GM12891 (cell line): ENCODE results near the gene CD22.

Experiments
- DNase-seq: peaks from one replicate; pipeline ENCODE4 v3.0.0; 2011; ENCODE audit warnings: low spot score; ENCODE audit not compliant: insufficient read length
- FAIRE-seq: peaks from 2 replicates; lab custom pipeline; 2011; peaks lifted over from hg19 to GRCh38; lab: Jason Lieb, UNC
- PAX5 ChIP-seq: IDR thresholded peaks from 2 replicates; pipeline ENCODE4 v1.6.1; 2011; ENCODE audit warnings: low read length, moderate library complexity, mild to moderate bottlenecking; ENCODE audit not compliant: insufficient read depth, severe bottlenecking
- POLR2A ChIP-seq: IDR thresholded peaks from 2 replicates; pipeline ENCODE4 v1.6.1; 2011; ENCODE audit warnings: low read depth, low read length, control low read depth
- POLR2AphosphoS5 ChIP-seq: IDR thresholded peaks from 2 replicates; pipeline ENCODE4 v1.6.1; 2011; ENCODE audit warnings: low read depth, low read length, control low read depth
- POU2F2 ChIP-seq: IDR thresholded peaks from 2 replicates; pipeline ENCODE4 v1.6.1; 2011; ENCODE audit warnings: low read depth, mild to moderate bottlenecking, control low read depth, low read length, moderate library complexity
- SPI1 ChIP-seq: IDR thresholded peaks from 2 replicates; pipeline ENCODE4 v1.6.1; 2011; ENCODE audit warnings: low read depth, low read length, control low read depth
- TAF1 ChIP-seq: IDR thresholded peaks from 2 replicates; pipeline ENCODE4 v1.6.1; 2011; ENCODE audit warnings: low read depth, low read length, control low read depth

Gene CD22

GRCh38 chr19:35301961-35302360, 27.0 kb upstream of the CD22 start:
- FAIRE-seq (no peak), DNase-seq (no peak)
- TF ChIP-seq POLR2AphosphoS5: no peak
- no peak for TF ChIP-seq TAF1
- no peak for TF ChIP-seq POU2F2
- no peak for TF ChIP-seq POLR2A
- no peak for TF ChIP-seq PAX5
- no peak for TF ChIP-seq SPI1

- no peak for TF ChIP-seq POU2F2
- TF ChIP-seq POLR2AphosphoS5: no peak
- no peak for TF ChIP-seq SPI1
- no peak for TF ChIP-seq POLR2A
- TF ChIP-seq PAX5: no peak
- TF ChIP-seq TAF1: no peak
- no peak for FAIRE-seq
- DNase-seq: no peak
These were observed 26.5 kb upstream of the CD22 start for GRCh38 chr19:35302446-35302845.

GRCh38 chr19:35303357-35303915, 25.6 kb upstream of the CD22 start:
- FAIRE-seq (no peak), DNase-seq (no peak)
- TF ChIP-seq POLR2AphosphoS5: no peak
- no peak for TF ChIP-seq PAX5
- no peak for TF ChIP-seq POLR2A
- no peak for TF ChIP-seq POU2F2
- TF ChIP-seq TAF1: no peak
- TF ChIP-seq SPI1: no peak

GRCh38 chr19:35304036-35304435, 25.0 kb upstream of the CD22 start:
- no peak for TF ChIP-seq POLR2A
- no peak for TF ChIP-seq POU2F2
- TF ChIP-seq POLR2AphosphoS5: no peak
- no peak for TF ChIP-seq SPI1
- DNase-seq: no peak
- no peak for FAIRE-seq

GRCh38 chr19:35305181-35305580, 23.8 kb upstream of the CD22 start:
- TF ChIP-seq POLR2A: no peak
- no peak for TF ChIP-seq SPI1
- TF ChIP-seq POLR2AphosphoS5: no peak
- TF ChIP-seq TAF1: no peak
- TF ChIP-seq POU2F2: no peak
- TF ChIP-seq PAX5: no peak
- no peak for DNase-seq
- peak; percentile 82 for FAIRE-seq

GRCh38 chr19:35306473-35307246, 22.3 kb upstream of the CD22 start:
- DNase-seq (no peak), FAIRE-seq (peak; percentile 50)
- TF ChIP-seq SPI1 (no peak), POLR2A (no peak), PAX5 (no peak), POLR2AphosphoS5 (no peak), TAF1 (no peak), POU2F2 (no peak)

- TF ChIP-seq TAF1 (no peak), PAX5 (no peak), POU2F2 (no peak), POLR2AphosphoS5 (no peak), SPI1 (no peak), POLR2A (no peak)
- no peak for DNase-seq
- no peak for FAIRE-seq
These were observed 21.1 kb upstream of the CD22 start for GRCh38 chr19:35307931-35308330.

- TF ChIP-seq POLR2A (no peak), SPI1 (no peak), POU2F2 (no peak), PAX5 (no peak)
- no peak for DNase-seq
- no peak for FAIRE-seq
These were observed 20.1 kb upstream of the CD22 start for GRCh38 chr19:35308910-35309309.

- TF ChIP-seq POLR2A (no peak), SPI1 (no peak), PAX5 (no peak), POLR2AphosphoS5 (no peak), POU2F2 (no peak), TAF1 (no peak)
- FAIRE-seq: no peak
- DNase-seq: no peak
These were observed 19.3 kb upstream of the CD22 start for GRCh38 chr19:35309481-35310279.

GRCh38 chr19:35310331-35310730, 18.7 kb upstream of the CD22 start:
- DNase-seq (no peak), FAIRE-seq (no peak)
- no peak for TF ChIP-seq PAX5
- TF ChIP-seq POU2F2: no peak
- no peak for TF ChIP-seq TAF1
- TF ChIP-seq SPI1: no peak
- no peak for TF ChIP-seq POLR2A
- no peak for TF ChIP-seq POLR2AphosphoS5
